CD4-positive, alpha-beta T cell treated with Interleukin-10 for 1 hour (primary cell): Measurements from ENCODE around the gene KIF1B.
"Not testable (repeated sequence)": the region's sequence is repeated elsewhere in the genome, so short reads cannot be mapped to it uniquely, and the experiment has no call there.

ENCODE experiments used
- DNase-seq: peaks from one replicate; pipeline ENCODE4 v3.0.0-alpha.2; 2020

KIF1B gene

DNA sequence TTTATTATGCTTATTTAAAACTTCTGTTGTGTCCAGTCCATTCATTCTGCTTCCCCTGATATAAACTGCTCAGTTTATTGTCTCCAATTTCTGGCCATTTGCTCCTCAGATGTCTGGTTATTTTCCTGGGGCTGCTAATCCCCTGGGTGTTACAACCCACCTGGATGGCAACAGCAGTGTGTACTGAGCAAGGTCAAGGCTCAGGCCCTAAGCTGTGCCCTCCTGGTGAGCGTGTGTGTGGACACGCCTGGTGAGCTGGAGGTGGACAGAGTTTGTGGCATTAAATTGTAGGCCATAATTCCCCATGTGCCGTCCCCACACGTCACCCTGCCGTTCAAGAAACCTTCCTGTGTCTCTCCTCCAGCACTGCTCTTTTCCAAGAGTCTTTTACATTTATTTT lies 18.1 kb upstream of the KIF1B start:
- no peak for DNase-seq

DNA sequence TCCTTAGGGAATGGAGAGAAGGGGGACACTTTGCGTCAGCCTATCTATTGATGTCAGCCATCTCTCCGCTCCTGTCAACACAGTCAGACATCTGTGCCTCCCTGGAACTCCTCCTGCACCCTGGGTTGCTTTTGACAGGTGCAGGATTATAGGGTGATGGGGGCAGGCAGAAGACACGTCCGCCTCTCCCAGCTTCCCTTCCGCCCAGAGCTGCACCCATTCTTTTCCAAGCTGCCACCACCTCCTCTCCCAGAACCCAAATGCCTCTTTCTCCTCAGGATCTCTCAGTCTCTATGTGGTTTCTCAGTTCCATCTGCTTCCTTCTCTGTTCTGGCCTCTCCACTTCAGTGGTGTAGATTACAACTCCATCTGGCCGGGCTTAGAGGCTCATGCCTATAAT lies 17.1 kb upstream of the KIF1B start:
- DNase-seq: no peak

DNA sequence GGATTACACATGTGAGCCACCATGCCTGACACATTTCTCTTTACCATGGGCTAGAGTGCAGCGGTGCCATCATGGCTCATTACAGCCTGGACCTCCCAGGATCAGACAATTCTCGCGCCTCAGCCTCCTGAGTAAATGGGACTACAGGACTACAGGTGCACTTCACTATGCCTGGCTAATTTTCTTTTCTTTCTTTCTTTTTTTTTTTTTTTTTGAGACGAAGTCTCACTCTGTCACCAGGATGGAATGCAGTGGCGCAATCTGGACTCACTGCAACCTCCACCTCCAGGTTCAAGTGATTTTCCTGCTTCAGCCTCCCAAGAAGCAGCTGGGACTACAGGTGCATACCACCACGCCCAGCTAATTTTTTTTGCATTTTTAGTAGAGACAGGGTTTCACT lies 14.8 kb upstream of the KIF1B start:
- no peak for DNase-seq

GRCh38 chr1:10196976-10197375 lies 13.4 kb upstream of the KIF1B start:
- no peak for DNase-seq

GRCh38 chr1:10200620-10201019 lies 9.8 kb upstream of the KIF1B start:
- no peak for DNase-seq

GRCh38 chr1:10204003-10204642 lies 6.2 kb upstream of the KIF1B start:
- DNase-seq: no peak

DNA sequence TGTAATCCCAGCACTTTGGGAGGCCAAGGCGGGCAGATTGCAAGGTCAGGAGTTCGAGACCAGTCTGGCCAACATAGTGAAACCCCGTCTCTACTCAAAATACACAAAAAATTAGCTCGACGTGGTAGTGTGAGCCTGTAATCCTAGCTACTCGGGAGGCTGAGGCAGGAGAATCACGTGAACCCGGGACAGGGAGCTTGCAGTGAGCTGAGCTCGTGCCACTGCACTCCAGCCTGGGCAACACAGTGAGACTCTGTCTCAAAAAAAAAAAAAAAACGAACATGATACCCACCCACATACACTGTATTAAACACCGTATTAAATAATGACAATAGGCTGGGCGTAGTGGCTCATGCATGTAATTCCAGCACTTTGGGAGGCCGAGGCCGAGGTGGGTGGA lies 5.2 kb upstream of the KIF1B start:
- not testable (repeated sequence) for DNase-seq

GRCh38 chr1:10207810-10208209 lies 2.6 kb upstream of the KIF1B start:
- DNase-seq: no peak

DNA sequence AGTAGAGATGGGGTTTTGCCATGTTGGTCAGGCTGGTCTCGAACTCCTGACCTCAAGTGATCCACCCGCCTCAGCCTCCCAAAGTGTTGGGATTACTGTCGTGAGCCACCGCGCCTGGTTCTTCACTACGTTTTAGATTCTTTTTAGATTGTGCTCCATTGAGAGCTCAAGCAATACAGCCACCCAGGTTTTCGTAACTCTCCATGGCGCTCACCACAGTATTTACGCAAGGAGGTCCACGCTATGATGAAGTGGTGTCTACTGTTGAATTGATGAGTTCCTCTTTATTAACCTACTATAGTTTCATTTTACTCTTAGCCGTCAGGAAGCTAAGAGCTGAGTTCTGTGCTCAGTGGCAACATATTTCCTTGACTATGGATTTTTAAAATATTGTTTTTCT lies 1.8 kb upstream of the KIF1B start:
- no peak for DNase-seq

DNA sequence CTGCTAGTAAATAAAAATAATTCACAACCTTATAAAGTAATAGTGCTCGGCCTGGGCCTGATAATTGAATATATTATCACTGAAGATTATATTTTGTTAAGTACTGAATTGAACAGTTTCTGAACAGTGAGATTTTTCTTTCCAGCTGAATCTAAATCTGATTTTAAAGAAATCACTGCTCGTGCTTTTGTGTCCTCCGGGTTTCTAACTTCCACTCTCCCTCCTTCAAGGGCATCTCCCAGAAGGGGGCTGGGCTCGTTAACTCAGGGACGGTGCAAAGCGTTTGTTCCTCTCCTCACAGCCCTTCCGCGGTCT lies 823 bp upstream of the KIF1B start:
- no peak for DNase-seq

DNA sequence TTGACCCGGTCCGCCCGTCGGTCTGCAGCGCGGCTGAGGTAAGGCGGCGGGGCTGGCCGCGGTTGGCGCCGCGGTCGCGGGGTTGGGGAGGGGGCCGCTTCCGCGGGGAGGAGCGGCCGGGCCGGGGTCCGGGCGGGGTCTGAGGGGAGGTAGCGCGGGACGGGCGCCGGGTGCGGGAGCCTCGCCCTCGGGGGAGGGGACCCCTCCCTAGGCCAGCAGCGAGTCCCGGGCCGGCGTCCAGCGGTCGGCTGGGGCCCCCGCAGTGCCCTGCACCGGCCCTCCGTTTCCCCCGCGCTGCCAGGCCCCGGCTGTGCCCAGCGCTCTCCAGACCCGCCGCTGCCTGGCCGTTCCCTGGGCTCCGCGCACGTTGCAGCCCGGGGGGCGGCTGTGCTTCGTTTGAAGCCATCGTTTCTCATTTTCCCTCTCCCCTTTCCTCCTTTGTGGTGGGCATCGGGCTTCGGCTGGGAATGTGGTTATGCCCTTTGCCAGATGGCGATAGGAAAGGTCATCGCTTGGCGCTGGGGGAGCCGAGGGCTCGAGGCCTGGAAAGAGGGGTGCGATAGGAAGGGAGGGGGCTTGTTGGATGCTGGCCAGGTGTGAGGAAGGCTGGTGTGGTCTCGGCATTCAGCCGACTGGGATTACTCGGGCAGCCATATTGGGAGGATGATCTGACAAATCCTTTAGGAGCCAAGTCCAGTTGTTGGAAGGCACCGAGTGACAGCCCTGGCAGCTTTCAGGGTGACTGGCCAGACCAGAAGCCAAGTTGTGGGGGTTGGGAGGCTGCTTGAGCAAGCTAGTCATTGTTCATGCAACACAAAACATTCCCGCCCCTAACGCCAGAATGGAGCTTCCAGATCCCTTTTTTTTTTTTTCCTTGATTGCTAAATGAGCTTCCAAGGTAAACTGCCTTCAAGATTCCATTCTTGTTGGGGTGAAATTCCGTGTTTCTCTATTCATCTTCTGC lies 753 bp downstream of the KIF1B start:
- no peak for DNase-seq

DNA sequence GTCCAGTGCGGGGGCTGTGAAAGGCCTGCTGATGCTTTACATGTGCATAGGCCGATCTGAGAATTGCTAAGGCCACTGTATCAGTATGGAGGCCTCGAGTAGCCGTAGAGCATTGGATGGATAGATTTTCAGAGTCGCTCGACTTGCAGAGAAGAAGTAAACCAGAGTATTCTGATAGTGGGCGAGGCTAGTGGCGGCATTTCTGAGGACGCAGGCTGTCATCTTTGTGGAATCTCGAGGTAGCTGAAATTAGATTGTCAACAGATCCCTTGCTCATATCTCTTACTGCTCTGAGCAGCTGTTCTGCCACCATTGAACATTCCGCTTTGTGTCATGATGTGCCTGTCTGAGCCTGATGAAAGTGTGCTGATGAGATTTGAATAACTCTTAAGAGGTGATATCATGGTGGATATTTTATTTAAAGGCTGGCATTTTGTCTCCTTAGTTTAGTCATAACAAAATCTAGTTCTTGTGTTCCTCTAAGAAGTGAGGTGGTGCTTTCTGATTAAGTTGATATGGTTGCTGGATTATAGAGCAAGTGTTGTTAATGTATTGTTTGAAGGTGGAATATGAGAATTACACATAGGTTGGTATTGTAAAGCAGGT lies 1.5 kb downstream of the KIF1B start:
- DNase-seq: no peak

GRCh38 chr1:10212476-10212875 lies 2.1 kb downstream of the KIF1B start:
- no peak for DNase-seq

DNA sequence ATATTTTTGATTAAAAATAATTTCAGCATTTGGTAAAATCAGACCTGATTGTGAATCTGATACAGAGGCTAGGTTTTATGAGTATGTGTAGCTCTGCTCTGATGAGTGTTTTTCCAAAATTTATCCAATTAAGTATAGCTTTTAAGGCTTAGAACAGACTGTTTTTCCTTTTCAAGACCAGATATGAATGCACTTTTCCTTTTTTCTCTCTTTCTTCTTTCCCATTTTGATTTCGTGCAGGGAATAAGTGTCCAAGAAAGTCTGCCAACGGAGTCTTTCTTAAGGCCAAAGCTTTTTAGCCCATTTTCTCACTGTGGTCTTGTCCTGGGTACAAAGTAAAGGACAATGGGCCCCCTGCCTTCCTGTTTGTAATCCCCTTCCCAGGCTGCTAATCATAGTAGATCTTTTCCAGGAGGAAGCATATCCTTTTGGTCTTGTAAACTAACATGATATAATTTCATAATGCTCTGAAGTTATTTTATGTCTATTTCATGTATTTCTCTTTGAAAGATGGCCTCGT lies 2.9 kb downstream of the KIF1B start:
- DNase-seq: no peak

GRCh38 chr1:10216090-10216749 lies 5.8 kb downstream of the KIF1B start:
- DNase-seq: no peak

DNA sequence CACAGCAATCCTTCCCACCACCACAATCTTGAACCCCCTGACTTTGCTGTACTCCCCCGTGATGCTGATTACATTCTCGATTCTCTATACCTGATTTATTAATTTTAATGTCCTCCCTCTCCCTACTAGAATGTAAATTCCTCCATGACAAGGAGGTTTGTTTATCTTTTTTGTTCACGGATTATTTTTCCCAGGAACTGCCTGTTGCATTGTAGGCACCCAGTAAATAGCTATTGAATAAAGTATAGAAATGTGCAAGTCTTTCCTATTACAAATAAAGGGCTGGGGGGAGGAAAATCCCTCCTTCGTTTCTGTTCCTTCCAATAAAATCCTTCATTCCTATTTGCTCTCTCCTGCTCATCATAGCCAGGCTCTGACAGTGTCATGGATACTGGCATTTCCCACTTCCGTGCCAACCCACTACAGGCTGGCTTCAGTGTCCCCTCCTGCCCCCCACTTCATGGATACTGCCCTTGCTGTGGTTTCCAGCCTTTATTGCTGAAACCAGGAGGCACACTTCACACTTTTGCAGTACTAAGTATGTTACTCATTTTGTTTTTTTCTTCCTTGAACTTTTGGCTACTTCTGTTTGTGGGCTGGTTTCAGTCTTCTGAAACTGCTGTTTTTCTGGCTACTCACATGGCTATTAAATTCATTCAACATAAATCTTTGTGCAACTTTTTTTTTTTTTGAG lies 7.5 kb downstream of the KIF1B start:
- no peak for DNase-seq

- no peak for DNase-seq
Observed at GRCh38 chr1:10220200-10220599, 9.8 kb downstream of the KIF1B start.

- not testable (repeated sequence) for DNase-seq
Observed at GRCh38 chr1:10220657-10221056, 10.3 kb downstream of the KIF1B start.

DNA sequence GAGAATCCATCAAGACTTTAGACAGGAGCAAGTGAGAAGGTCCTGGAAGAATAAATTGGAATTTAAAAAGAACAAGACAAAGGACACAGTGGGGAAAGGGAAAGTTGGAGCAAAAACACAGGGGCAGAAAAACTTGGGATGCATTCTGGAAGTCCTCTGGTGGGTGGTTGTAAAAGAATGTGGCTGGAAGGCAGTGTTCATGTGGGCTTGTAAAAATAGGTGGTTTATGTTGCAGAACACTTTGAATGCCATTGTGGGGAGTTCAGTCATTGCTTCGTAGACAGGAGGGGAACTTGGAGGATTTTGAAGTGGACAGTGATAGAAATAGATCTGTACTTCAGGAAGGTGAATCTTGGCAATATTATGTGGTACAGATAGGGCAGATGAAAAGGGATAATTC lies 15.2 kb downstream of the KIF1B start:
- no peak for DNase-seq

GRCh38 chr1:10228528-10228927 lies 18.2 kb downstream of the KIF1B start:
- DNase-seq: no peak

DNA sequence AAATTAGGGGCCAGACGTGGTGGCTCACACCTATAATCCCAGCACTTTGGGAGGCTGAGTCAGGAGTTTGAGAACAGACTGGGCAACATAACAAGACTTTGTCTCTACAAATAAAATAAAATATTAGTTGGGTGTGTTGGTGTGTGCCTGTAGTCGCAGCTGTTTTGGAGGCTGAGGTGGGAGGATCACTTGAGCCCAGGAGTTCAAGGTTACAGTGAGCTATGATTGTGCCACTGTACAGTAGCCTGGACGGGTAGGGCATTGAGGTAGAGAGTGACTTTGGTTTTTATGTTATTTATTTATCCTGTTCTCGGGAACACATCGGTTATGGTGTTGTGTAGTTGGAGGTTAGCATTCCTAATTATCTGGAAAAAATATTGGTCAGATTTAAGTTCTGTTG lies 19.5 kb downstream of the KIF1B start:
- no peak for DNase-seq

DNA sequence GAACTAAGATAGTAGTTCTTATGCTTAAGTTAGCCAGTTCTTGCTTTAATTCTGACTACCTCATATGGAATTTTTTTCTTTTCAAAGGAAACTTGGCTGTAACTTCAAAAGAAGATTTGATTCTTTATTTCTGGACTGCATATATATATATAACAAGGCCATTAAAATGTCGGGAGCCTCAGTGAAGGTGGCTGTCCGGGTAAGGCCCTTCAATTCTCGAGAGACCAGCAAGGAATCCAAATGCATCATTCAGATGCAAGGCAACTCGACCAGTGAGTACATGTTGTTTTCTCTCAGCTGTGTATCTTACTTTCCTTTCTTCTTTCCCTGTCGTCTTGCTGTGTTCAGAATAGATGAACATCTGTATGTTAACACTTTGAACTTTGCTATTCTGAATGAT lies 21.8 kb downstream of the KIF1B start:
- no peak for DNase-seq
